Measurements from ENCODE around the gene ASXL1.

ASXL1 gene

GRCh38 chr20:32434434-32434833 is 76.3 kb downstream of the ASXL1 start:
- TF ChIP-seq CTCF (conservative IDR thresholded peaks at IDR 0.05): no peak
- no peak overlapping the region for H3K27ac ChIP-seq

GRCh38 chr20:32435449-32436107 is 77.4 kb downstream of the ASXL1 start:
- H3K27ac ChIP-seq: no peak overlapping the region
- no peak for TF ChIP-seq CTCF (conservative IDR thresholded peaks at IDR 0.05)

- no peak for TF ChIP-seq CTCF (conservative IDR thresholded peaks at IDR 0.05)
Measured at GRCh38 chr20:32436142-32436861, 78.2 kb downstream of the ASXL1 start.

GRCh38 chr20:32436968-32437367 is 78.8 kb downstream of the ASXL1 start:
- no peak for TF ChIP-seq CTCF (conservative IDR thresholded peaks at IDR 0.05)
- H3K27ac ChIP-seq: no peak overlapping the region

More at GRCh38 chr20:32436142-32436861, 78.2 kb downstream of the ASXL1 start:
- no peak overlapping the region for H3K27ac ChIP-seq

- H3K27ac ChIP-seq: no peak overlapping the region
- TF ChIP-seq CTCF (conservative IDR thresholded peaks at IDR 0.05): no peak
Measured at GRCh38 chr20:32437391-32438074, 79.4 kb downstream of the ASXL1 start.

- no peak overlapping the region for H3K27ac ChIP-seq
- no peak for TF ChIP-seq CTCF (conservative IDR thresholded peaks at IDR 0.05)
Measured at GRCh38 chr20:32438331-32438858, 80.3 kb downstream of the ASXL1 start.

Data from VCaP (cell line).